PC-3 (cell line): ENCODE data around the gene KMT5B. TPM values are rescaled to one million over a fixed set of nuclear protein-coding genes. Genes with fewer than 3 reads are reported as not detected.

Experiments used
- ATAC-seq: fragments of 200-7000 bp; cut with Tn5 transposase; 2 replicates; pipeline ENCODE4 v1.9.1; 2020; ENCODE audit warnings: mild to moderate bottlenecking, moderate library complexity
- BruUV-seq: library from RNA; stranded (reverse); fragments of 400-500 nt; replicated peaks from 2 replicates; lab custom pipeline; 2021; lab: Mats Ljungman, UMichigan
- CTCF ChIA-PET: fragments of 300-600 bp; sonication (Branson Sonifier 250); formaldehyde crosslinking; loops from one replicate; lab custom pipeline; 2022; ENCODE audit warnings: antibody characterized with exemption; lab: Charles Lee
- POLR2A ChIA-PET: fragments of 300-600 bp; sonication (Branson Sonifier 250); formaldehyde crosslinking; loops from one replicate; lab custom pipeline; 2022; ENCODE audit warnings: antibody characterized with exemption; ENCODE audit not compliant: unreplicated experiment; lab: Charles Lee
- DNase-seq: peaks from one replicate; pipeline ENCODE4 v3.0.0-alpha.2; 2015
- H2AFZ ChIP-seq: fragments of 300-600 bp; sonication (generic); 2 replicates; pipeline ENCODE4 v1.6.0; 2016; ENCODE audit warnings: antibody characterized with exemption, low read length
- H3F3A ChIP-seq: fragments of 300-600 bp; sonication (generic); one replicate; pipeline ENCODE4 v1.6.0; 2017; ENCODE audit warnings: antibody characterized with exemption, low read length, control low read depth, mild to moderate bottlenecking; ENCODE audit not compliant: unreplicated experiment
- H3K27ac ChIP-seq: fragments of 300-600 bp; sonication (generic); 2 replicates; pipeline ENCODE4 v1.5.1; 2016; ENCODE audit warnings: mild to moderate bottlenecking, low read length
- H3K27me3 ChIP-seq: fragments of 300-600 bp; sonication (generic); 2 replicates; pipeline ENCODE4 v1.6.1; 2016; ENCODE audit warnings: low read length, mixed read lengths
- H3K36me3 ChIP-seq: fragments of 300-600 bp; sonication (generic); 2 replicates; pipeline ENCODE4 v1.6.1; 2016; ENCODE audit warnings: low read depth, mixed run types, low read length, mixed read lengths
- H3K4me1 ChIP-seq: fragments of 300-600 bp; sonication (generic); 2 replicates; pipeline ENCODE4 v1.5.1; 2016; ENCODE audit warnings: low read length; ENCODE audit not compliant: insufficient read depth
- H3K4me2 ChIP-seq: fragments of 300-600 bp; sonication (generic); 2 replicates; pipeline ENCODE4 v1.6.0; 2016; ENCODE audit warnings: low read length
- H3K4me3 ChIP-seq: fragments of 300-600 bp; sonication (generic); 2 replicates; pipeline ENCODE4 v1.5.1; 2016; ENCODE audit warnings: mild to moderate bottlenecking, low read length, mixed read lengths
- H3K79me2 ChIP-seq: fragments of 300-600 bp; sonication (generic); 2 replicates; pipeline ENCODE4 v1.6.1; 2017; ENCODE audit warnings: low read length, mixed read lengths
- H3K9ac ChIP-seq: fragments of 300-600 bp; sonication (generic); 2 replicates; pipeline ENCODE4 v1.6.0; 2016; ENCODE audit warnings: mild to moderate bottlenecking, low read length
- H3K9me2 ChIP-seq: fragments of 300-600 bp; sonication (generic); replicated peaks from 2 replicates; pipeline ENCODE4 v1.6.1; 2016; ENCODE audit warnings: mixed run types, low read length, mixed read lengths
- H3K9me3 ChIP-seq: fragments of 300-600 bp; sonication (generic); 2 replicates; pipeline ENCODE4 v1.6.1; 2016; ENCODE audit warnings: low read length, mixed read lengths
- H4K20me1 ChIP-seq: fragments of 300-600 bp; sonication (generic); 2 replicates; pipeline ENCODE4 v1.6.1; 2016; ENCODE audit warnings: low read length, mixed read lengths
- EZH2 ChIP-seq: fragments of 300-600 bp; sonication (generic); IDR thresholded peaks from one replicate; pipeline ENCODE4 v1.6.1; 2017; ENCODE audit warnings: antibody characterized with exemption, mild to moderate bottlenecking, low read length; ENCODE audit not compliant: unreplicated experiment
- EZH2phosphoT487 ChIP-seq: fragments of 300-600 bp; sonication (generic); IDR thresholded peaks from 2 replicates; pipeline ENCODE4 v1.6.1; 2018; ENCODE audit warnings: mild to moderate bottlenecking, antibody characterized with exemption, low read length, borderline replicate concordance
- intact Hi-C: fragments of 100-400 bp; cut with micrococcal nuclease; formaldehyde crosslinking; loops from 2 replicates; pipeline ENCODE4 v1.9.0; 2023
- total RNA-seq: library from RNA; depleted of rRNA; stranded (reverse); fragments of >200 nt; gene quantifications from 2 replicates; pipeline ENCODE4 v1.2.3, GENCODE V29; 2014
- TF ChIP-seq, protein P1 (sequence below): fragments of 300-600 bp; sonication (generic); conservative IDR thresholded peaks from 2 replicates; pipeline ENCODE4 v1.5.1; 2017; ENCODE audit warnings: antibody characterized with exemption, low read depth, mild to moderate bottlenecking, low read length

KMT5B gene
- total RNA-seq, 1 experiment from 2014 or later: 19.0 TPM

- Histone ChIP-seq H3K27ac (no peak overlapping the region), H3K4me3 (no peak overlapping the region), H3K9me3 (no peaks in the 10 kb centered on the region), H3K27me3 (no peaks in the 10 kb centered on the region), H2AFZ (no peak overlapping the region), H3K36me3 (no peaks in the 10 kb centered on the region), H3K4me2 (peak overlapping the region; percentile 37), H4K20me1 (no peaks in the 10 kb centered on the region), H3K9me2 (no peaks in the 10 kb centered on the region), H3K79me2 (no peaks in the 10 kb centered on the region), H3K4me1 (peaks cover 29% of the 10 kb centered on the region), H3F3A (no peaks in the 10 kb centered on the region), H3K9ac (no peak overlapping the region)
- BruUV-seq: no TSS peak
- intact Hi-C loops: no loop called here
- DNase-seq (peak; percentile 92), ATAC-seq (peak; percentile 76)
- ChIA-PET CTCF (no interaction called here), POLR2A (no interaction called here)
- TF ChIP-seq EZH2 (no peak), EZH2phosphoT487 (no peak)
- TF ChIP-seq, protein P1, sequence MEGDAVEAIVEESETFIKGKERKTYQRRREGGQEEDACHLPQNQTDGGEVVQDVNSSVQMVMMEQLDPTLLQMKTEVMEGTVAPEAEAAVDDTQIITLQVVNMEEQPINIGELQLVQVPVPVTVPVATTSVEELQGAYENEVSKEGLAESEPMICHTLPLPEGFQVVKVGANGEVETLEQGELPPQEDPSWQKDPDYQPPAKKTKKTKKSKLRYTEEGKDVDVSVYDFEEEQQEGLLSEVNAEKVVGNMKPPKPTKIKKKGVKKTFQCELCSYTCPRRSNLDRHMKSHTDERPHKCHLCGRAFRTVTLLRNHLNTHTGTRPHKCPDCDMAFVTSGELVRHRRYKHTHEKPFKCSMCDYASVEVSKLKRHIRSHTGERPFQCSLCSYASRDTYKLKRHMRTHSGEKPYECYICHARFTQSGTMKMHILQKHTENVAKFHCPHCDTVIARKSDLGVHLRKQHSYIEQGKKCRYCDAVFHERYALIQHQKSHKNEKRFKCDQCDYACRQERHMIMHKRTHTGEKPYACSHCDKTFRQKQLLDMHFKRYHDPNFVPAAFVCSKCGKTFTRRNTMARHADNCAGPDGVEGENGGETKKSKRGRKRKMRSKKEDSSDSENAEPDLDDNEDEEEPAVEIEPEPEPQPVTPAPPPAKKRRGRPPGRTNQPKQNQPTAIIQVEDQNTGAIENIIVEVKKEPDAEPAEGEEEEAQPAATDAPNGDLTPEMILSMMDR: no peak
Measured at GRCh38 chr11:68150037-68150436, 63.1 kb downstream of the KMT5B start.

DNA sequence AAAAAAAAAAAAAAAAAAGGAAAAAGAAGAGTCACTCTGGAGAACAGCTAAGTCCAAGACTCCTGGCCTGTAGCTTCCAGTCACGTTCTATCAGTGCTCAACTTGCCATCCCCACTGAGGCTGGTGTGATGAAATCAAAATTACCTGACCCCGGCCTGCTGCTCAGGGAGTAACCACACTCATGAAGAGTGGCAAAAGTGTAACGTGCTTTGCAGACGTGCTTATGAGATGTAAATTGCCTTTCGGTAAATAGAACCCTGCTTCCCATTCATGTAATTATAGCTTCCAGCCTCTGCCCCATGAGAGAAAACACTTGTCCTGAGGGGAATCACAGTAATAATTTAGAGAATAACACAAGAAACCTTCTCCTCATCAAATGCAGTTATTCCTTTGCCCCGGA, 63.7 kb downstream of the KMT5B start:
- Histone ChIP-seq H2AFZ (no peak overlapping the region), H3K79me2 (no peaks in the 10 kb centered on the region), H3K4me3 (no peak overlapping the region), H3K9ac (no peak overlapping the region), H3K27ac (no peak overlapping the region), H4K20me1 (no peaks in the 10 kb centered on the region), H3F3A (no peaks in the 10 kb centered on the region), H3K27me3 (no peaks in the 10 kb centered on the region), H3K4me2 (no peak overlapping the region), H3K9me3 (no peaks in the 10 kb centered on the region), H3K36me3 (no peaks in the 10 kb centered on the region), H3K9me2 (no peaks in the 10 kb centered on the region), H3K4me1 (peaks cover 30% of the 10 kb centered on the region)
- DNase-seq (no peak), ATAC-seq (no peak)
- BruUV-seq: no TSS peak
- POLR2A ChIA-PET: no interaction called here
- intact Hi-C loops: no loop called here
- TF ChIP-seq EZH2 (no peak), EZH2phosphoT487 (no peak)
- TF ChIP-seq, protein P1: no peak
- CTCF ChIA-PET: no interaction called here

DNA sequence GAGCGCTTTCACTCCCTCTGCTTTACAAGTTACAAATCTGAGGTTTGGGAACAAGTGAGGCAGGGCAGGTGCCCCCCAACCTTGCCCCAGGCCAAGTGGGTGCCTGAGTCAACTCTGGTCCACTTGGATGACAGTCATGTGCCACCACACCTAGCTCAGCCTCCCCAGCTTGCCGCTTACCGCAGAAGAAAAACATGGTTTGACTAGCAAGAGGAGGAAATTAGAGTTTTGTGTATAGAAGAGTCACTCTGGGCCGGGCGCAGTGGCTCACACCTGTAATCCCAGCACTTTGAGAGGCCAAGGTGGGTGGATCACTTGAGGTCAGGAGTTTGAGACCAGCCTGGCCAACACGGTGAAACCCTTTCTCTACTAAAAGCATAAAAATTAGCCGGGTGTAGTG, 64.2 kb downstream of the KMT5B start:
- Histone ChIP-seq H3K27me3 (no peaks in the 10 kb centered on the region), H2AFZ (no peak overlapping the region), H3K79me2 (no peaks in the 10 kb centered on the region), H3K4me3 (no peak overlapping the region), H3K4me1 (peaks cover 30% of the 10 kb centered on the region), H3K9me3 (no peaks in the 10 kb centered on the region), H3K9ac (no peak overlapping the region), H3K27ac (no peak overlapping the region), H3K9me2 (no peaks in the 10 kb centered on the region), H3F3A (no peaks in the 10 kb centered on the region), H3K36me3 (no peaks in the 10 kb centered on the region), H4K20me1 (no peaks in the 10 kb centered on the region), H3K4me2 (no peak overlapping the region)
- no TSS peak for BruUV-seq
- DNase-seq: no peak
- intact Hi-C loops: no loop called here
- ATAC-seq: no peak
- TF ChIP-seq, protein P1: no peak
- TF ChIP-seq EZH2 (no peak), EZH2phosphoT487 (no peak)
- CTCF ChIA-PET: no interaction called here
- POLR2A ChIA-PET: no interaction called here
